Smooth muscle cell (in vitro differentiated cells): ENCODE results near the gene GALNT11. TPM values are rescaled to one million over a fixed set of nuclear protein-coding genes. Genes with fewer than 3 reads are reported as not detected.

ENCODE experiments used
- DNase-seq: peaks from one replicate; lab custom pipeline; 2025; ENCODE audit not compliant: unreplicated experiment; lab: John Stamatoyannopoulos, UW
- H2AFZ ChIP-seq: fragments of 200-600 bp; sonication (generic); 2 replicates; pipeline ENCODE4 v1.6.0; 2016; ENCODE audit warnings: antibody characterized with exemption, low read depth, mild to moderate bottlenecking
- H3F3A ChIP-seq: fragments of 200-600 bp; sonication (generic); 2 replicates; pipeline ENCODE4 v1.6.0; 2017; ENCODE audit warnings: antibody characterized with exemption, low read depth
- H3K27ac ChIP-seq: fragments of 200-600 bp; sonication (generic); 2 replicates; pipeline ENCODE4 v1.5.1; 2016; ENCODE audit warnings: low read depth, mild to moderate bottlenecking
- H3K27me3 ChIP-seq: fragments of 200-600 bp; sonication (generic); 2 replicates; pipeline ENCODE4 v1.6.1; 2016; ENCODE audit warnings: low read depth, mild to moderate bottlenecking
- H3K36me3 ChIP-seq: fragments of 200-600 bp; sonication (generic); 2 replicates; pipeline ENCODE4 v1.5.1; 2016; ENCODE audit warnings: low read depth
- H3K4me1 ChIP-seq: fragments of 200-600 bp; sonication (generic); 2 replicates; pipeline ENCODE4 v1.5.1; 2016; ENCODE audit warnings: low read depth
- H3K4me2 ChIP-seq: fragments of 200-600 bp; sonication (generic); 2 replicates; pipeline ENCODE4 v1.6.0; 2016; ENCODE audit warnings: mild to moderate bottlenecking
- H3K4me3 ChIP-seq: fragments of 200-600 bp; sonication (generic); 2 replicates; pipeline ENCODE4 v1.5.1; 2016; ENCODE audit warnings: mild to moderate bottlenecking
- H3K79me2 ChIP-seq: fragments of 200-600 bp; sonication (generic); 2 replicates; pipeline ENCODE4 v1.6.0; 2016; ENCODE audit warnings: low read depth, mild to moderate bottlenecking
- H3K9ac ChIP-seq: fragments of 200-600 bp; sonication (generic); 2 replicates; pipeline ENCODE4 v1.6.0; 2016; ENCODE audit warnings: low read depth
- H3K9me3 ChIP-seq: fragments of 200-600 bp; sonication (generic); replicated peaks from 2 replicates; pipeline ENCODE4 v1.5.1; 2016; ENCODE audit warnings: low read depth
- H4K20me1 ChIP-seq: fragments of 200-600 bp; sonication (generic); 2 replicates; pipeline ENCODE4 v1.6.0; 2016; ENCODE audit warnings: low read depth
- WGBS: methylation state at CpG from one replicate; pipeline ENCODE4 v1.1.7; 2016; ENCODE audit warnings: low lambda C conversion rate; 5-methylcytosine and 5-hydroxymethylcytosine counted together
- polyA plus RNA-seq: library from polyadenylated mRNA; unstranded; fragments of >200 nt; fragmentation: Nextera tagmentation; extraction: Ambion mirVana; gene quantifications from 2 replicates; pipeline ENCODE4 v1.2.1, GENCODE V29; 2016
- small RNA-seq: library from RNA; depleted of rRNA; stranded (forward); fragments of <200 nt; gene quantifications from one replicate; pipeline ENCODE3, GENCODE V24; 2014
- total RNA-seq: library from RNA; depleted of rRNA; stranded (reverse); fragments of >200 nt; gene quantifications from 2 replicates; pipeline ENCODE4 v1.2.3, GENCODE V29; 2014
- TF ChIP-seq, protein P1 (sequence below): fragments of 200-600 bp; sonication (generic); IDR thresholded peaks from 2 replicates; pipeline ENCODE4 v1.5.1; 2017; ENCODE audit warnings: borderline replicate concordance, mild to moderate bottlenecking, antibody characterized with exemption; ENCODE audit not compliant: insufficient read depth, poor library complexity, severe bottlenecking

GALNT11 gene
- total and polyA plus RNA-seq, 2 experiments from 2014 or later = 40.8 to 73.6 TPM

DNA sequence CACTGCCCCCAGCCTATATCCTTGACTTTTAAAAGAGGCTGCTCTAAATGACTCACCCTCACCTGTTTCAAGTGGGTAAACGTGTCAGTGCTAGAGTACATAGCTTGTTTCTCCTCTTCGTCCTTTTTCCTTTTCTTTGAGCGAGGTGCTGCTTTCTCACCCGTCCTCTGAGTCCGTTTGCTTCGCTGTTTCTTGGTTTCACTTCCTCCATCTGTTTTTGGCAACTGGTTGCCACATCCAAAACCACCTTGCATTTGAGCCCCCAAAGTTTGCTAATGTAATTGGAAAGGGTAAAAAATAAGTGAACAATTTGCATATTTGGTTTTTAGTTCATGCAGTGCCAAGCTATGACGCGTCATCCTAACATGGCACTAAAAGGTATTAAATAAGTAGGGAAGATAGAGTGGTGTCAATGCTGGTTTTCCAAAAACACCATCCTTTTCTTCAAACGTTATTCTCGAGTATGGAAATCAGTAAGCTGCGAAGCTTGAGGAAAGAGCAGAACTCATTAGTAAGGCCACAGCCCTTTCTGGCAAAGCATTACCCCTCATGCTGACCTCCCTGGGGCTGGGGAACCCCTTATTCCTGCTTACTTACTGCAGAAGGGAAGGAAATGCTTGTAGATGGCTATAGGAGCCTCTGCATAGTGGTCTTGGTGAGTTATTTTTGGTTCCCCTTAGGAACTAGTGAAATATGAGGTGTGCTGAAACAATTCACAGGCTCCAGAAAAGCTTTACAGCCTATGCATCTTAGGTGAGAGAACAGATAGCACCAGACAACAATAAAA, 133.5 kb downstream of the GALNT11 start:
- no peaks in the 10 kb centered on the region for H3F3A ChIP-seq
- H3K4me3 ChIP-seq = no peak overlapping the region
- H2AFZ ChIP-seq = no peak overlapping the region
- no peak for DNase-seq
- H4K20me1 ChIP-seq = peaks cover 25% of the 10 kb centered on the region
- no peaks in the 10 kb centered on the region for H3K9me3 ChIP-seq
- TF ChIP-seq, protein P1, sequence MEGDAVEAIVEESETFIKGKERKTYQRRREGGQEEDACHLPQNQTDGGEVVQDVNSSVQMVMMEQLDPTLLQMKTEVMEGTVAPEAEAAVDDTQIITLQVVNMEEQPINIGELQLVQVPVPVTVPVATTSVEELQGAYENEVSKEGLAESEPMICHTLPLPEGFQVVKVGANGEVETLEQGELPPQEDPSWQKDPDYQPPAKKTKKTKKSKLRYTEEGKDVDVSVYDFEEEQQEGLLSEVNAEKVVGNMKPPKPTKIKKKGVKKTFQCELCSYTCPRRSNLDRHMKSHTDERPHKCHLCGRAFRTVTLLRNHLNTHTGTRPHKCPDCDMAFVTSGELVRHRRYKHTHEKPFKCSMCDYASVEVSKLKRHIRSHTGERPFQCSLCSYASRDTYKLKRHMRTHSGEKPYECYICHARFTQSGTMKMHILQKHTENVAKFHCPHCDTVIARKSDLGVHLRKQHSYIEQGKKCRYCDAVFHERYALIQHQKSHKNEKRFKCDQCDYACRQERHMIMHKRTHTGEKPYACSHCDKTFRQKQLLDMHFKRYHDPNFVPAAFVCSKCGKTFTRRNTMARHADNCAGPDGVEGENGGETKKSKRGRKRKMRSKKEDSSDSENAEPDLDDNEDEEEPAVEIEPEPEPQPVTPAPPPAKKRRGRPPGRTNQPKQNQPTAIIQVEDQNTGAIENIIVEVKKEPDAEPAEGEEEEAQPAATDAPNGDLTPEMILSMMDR = no peak
- no peak overlapping the region for H3K4me2 ChIP-seq
- no peak overlapping the region for H3K9ac ChIP-seq
- no peaks in the 10 kb centered on the region for H3K4me1 ChIP-seq
- H3K79me2 ChIP-seq = no peaks in the 10 kb centered on the region
- no peak overlapping the region for H3K27ac ChIP-seq
- WGBS = 95% methylated on average over 11 of the region's 11 CpGs
- H3K36me3 ChIP-seq = peaks cover 49% of the 10 kb centered on the region
- no peaks in the 10 kb centered on the region for H3K27me3 ChIP-seq

DNA sequence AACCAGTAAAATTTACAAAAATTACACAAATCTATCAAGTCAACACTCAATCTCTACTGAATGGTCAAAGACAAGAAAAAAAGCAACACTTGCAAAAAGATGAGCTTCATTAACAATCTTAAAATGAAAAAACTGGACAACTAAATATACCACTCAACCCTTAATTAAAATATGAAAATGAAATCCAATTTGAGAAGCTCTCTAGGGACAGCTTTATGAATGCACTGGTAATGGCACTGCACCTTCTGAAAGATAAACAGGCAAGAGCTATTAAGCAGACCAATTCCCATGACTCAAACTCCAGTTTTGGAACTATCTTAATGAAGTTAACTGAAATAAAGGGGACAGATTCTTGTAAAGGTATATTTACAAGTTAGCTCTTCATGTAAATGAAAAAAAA, 135.7 kb downstream of the GALNT11 start:
- Histone ChIP-seq H3K27me3 (no peaks in the 10 kb centered on the region), H2AFZ (no peak overlapping the region), H3K9me3 (no peaks in the 10 kb centered on the region), H3K9ac (no peak overlapping the region), H3K27ac (no peak overlapping the region), H4K20me1 (peaks cover 25% of the 10 kb centered on the region), H3K4me1 (no peaks in the 10 kb centered on the region), H3K4me3 (no peak overlapping the region), H3K4me2 (no peak overlapping the region), H3F3A (no peaks in the 10 kb centered on the region), H3K36me3 (peaks cover 39% of the 10 kb centered on the region), H3K79me2 (no peaks in the 10 kb centered on the region)
- DNase-seq = no peak
- TF ChIP-seq, protein P1 = no peak

DNA sequence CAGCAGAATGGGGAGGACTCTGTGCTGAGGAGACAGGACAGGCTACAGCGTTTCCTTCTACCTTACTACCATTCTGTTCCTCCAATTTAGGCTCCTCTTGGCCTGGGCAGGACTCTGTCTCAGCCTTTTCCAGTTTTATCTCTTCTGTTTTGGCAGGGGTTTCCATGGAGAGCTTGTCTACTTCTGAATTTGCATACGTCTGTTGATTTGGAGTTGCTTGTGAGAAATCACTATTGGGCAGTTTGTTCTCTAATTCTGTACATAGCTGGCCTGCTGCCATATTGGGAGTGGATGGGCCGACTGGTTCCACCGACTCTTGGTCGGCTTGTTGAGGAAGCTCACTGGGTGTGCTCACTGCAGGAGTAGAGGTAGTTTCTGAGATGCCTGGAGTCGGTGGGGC, 136.8 kb downstream of the GALNT11 start:
- Histone ChIP-seq H3K4me2 (no peak overlapping the region), H3F3A (no peaks in the 10 kb centered on the region), H3K27ac (no peak overlapping the region), H3K36me3 (peaks cover 40% of the 10 kb centered on the region), H2AFZ (no peak overlapping the region), H3K9me3 (no peaks in the 10 kb centered on the region), H3K79me2 (no peaks in the 10 kb centered on the region), H3K4me1 (no peaks in the 10 kb centered on the region), H3K9ac (no peak overlapping the region), H3K27me3 (no peaks in the 10 kb centered on the region), H3K4me3 (no peak overlapping the region), H4K20me1 (peaks cover 25% of the 10 kb centered on the region)
- no peak for DNase-seq
- TF ChIP-seq, protein P1 = no peak
- WGBS = 98% methylated on average over 6 of the region's 6 CpGs

Small RNA genes within 50 kb of the gene (small RNA-seq; reads per million reads assigned to genes)
- not detected for gene RF00017

Other genes starting within 250 kb of the GALNT11 start
- 3.5 and 3.6 TPM in 2 replicates for gene PRKAG2, start 148.6 kb upstream of the GALNT11 start, total RNA-seq
- gene PRKAG2, start 148.6 kb upstream of the GALNT11 start, polyA plus RNA-seq = 3.9 and 9.1 TPM in 2 replicates
- gene GALNTL5, start 69.2 kb upstream of the GALNT11 start, total RNA-seq = not detected in 2 replicates
- not detected in 2 replicates for gene GALNTL5, start 69.2 kb upstream of the GALNT11 start, polyA plus RNA-seq